DMS79 treated with DMSO at 0.1 percent for 48 hours (cell line): ENCODE measurements around the gene CNTNAP1.
A peak's percentile ranks its signal among the peaks of the same experiment; 100 is the strongest.
"Not testable (repeated sequence)": the region's sequence is repeated elsewhere in the genome, so short reads cannot be mapped to it uniquely, and the experiment has no call there.

Experiments
- DNase-seq: peaks from one replicate; lab custom pipeline; 2025; lab: John Stamatoyannopoulos, UW

The CNTNAP1 gene

GRCh38 chr17:42681976-42682721 lies at the start of gene CNTNAP1:
Gene CNTNAP1 (plus strand): TSS chr17:42682531. CDS start chr17:42682830, 299 bp downstream.
- DNase-seq: peak; percentile 79

- no peak for DNase-seq
Measured at GRCh38 chr17:42632949-42633444, 49.3 kb upstream of the CNTNAP1 start.

- DNase-seq: no peak
Measured at GRCh38 chr17:42639525-42640113, 42.7 kb upstream of the CNTNAP1 start.

GRCh38 chr17:42640121-42640520 lies 42.2 kb upstream of the CNTNAP1 start:
- DNase-seq: no peak

GRCh38 chr17:42642336-42642735 lies 40.0 kb upstream of the CNTNAP1 start:
- peak; percentile 52 for DNase-seq

GRCh38 chr17:42647778-42648177 lies 34.6 kb upstream of the CNTNAP1 start:
- no peak for DNase-seq

GRCh38 chr17:42651392-42651791 lies 30.9 kb upstream of the CNTNAP1 start:
- no peak for DNase-seq

GRCh38 chr17:42653179-42654124 lies 28.9 kb upstream of the CNTNAP1 start:
- no peak for DNase-seq

- no peak for DNase-seq
Measured at GRCh38 chr17:42655528-42655927, 26.8 kb upstream of the CNTNAP1 start.

GRCh38 chr17:42657824-42658588 lies 24.3 kb upstream of the CNTNAP1 start:
- no peak for DNase-seq

- peak; percentile 93 for DNase-seq
Measured at GRCh38 chr17:42659079-42659931, 23.0 kb upstream of the CNTNAP1 start, which contains the start of gene TUBG2. Gene TUBG2 (plus strand): TSS chr17:42659284. CDS start chr17:42659504, 220 bp downstream.

GRCh38 chr17:42659932-42660274 lies 22.4 kb upstream of the CNTNAP1 start:
- not testable (repeated sequence) for DNase-seq

GRCh38 chr17:42660692-42661345 lies 21.5 kb upstream of the CNTNAP1 start:
- DNase-seq: no peak

GRCh38 chr17:42665581-42666001 lies 16.7 kb upstream of the CNTNAP1 start:
- DNase-seq: no peak

- DNase-seq: not testable (repeated sequence)
Measured at GRCh38 chr17:42666126-42666525, 16.2 kb upstream of the CNTNAP1 start.

- DNase-seq: no peak
Measured at GRCh38 chr17:42667088-42667951, 15.0 kb upstream of the CNTNAP1 start.

GRCh38 chr17:42669705-42669976 lies 12.7 kb upstream of the CNTNAP1 start:
- no peak for DNase-seq

GRCh38 chr17:42669977-42670788 lies 12.1 kb upstream of the CNTNAP1 start:
- no peak for DNase-seq
